OCI-LY7 (cell line): ENCODE results near the gene LRRC59.

Experiments used
- EZH2phosphoT487 ChIP-seq: fragments of 200-600 bp; sonication (generic); IDR thresholded peaks from 2 replicates; pipeline ENCODE4 v1.6.1; 2018; ENCODE audit warnings: low read depth, borderline replicate concordance, mild to moderate bottlenecking, mixed run types, antibody characterized with exemption, low read length, moderate library complexity, mixed read lengths
- TF ChIP-seq, protein P1 (sequence below): fragments of 200-600 bp; sonication (generic); conservative IDR thresholded peaks from 2 replicates; pipeline ENCODE4 v1.5.1; 2014; ENCODE audit warnings: mild to moderate bottlenecking, antibody characterized with exemption, low read length, moderate library complexity, mixed read lengths

DNA sequence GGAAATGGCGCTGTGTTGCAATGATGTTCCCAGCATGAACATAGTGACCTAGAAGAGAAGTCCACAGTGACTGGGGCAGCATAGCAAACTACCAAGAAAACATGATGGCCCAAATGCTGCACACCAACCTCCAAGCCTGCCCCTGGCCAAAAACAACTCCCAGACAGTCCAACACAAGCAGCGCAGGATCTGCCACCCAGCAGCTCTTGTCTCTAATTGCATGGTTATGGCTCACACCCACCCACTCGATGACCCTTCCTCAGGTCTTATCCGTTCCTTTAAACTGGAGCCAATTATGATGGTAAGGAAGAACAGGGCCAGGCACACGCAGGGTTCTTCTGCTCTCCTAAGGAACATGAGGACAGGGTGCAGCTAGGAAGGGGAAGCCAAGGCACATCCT is 27.3 kb downstream of the LRRC59 start:
- TF ChIP-seq, protein P1, sequence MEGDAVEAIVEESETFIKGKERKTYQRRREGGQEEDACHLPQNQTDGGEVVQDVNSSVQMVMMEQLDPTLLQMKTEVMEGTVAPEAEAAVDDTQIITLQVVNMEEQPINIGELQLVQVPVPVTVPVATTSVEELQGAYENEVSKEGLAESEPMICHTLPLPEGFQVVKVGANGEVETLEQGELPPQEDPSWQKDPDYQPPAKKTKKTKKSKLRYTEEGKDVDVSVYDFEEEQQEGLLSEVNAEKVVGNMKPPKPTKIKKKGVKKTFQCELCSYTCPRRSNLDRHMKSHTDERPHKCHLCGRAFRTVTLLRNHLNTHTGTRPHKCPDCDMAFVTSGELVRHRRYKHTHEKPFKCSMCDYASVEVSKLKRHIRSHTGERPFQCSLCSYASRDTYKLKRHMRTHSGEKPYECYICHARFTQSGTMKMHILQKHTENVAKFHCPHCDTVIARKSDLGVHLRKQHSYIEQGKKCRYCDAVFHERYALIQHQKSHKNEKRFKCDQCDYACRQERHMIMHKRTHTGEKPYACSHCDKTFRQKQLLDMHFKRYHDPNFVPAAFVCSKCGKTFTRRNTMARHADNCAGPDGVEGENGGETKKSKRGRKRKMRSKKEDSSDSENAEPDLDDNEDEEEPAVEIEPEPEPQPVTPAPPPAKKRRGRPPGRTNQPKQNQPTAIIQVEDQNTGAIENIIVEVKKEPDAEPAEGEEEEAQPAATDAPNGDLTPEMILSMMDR, result no peak
- TF ChIP-seq EZH2phosphoT487, result no peak
